ENCODE data around the gene KIF26B.

DNA sequence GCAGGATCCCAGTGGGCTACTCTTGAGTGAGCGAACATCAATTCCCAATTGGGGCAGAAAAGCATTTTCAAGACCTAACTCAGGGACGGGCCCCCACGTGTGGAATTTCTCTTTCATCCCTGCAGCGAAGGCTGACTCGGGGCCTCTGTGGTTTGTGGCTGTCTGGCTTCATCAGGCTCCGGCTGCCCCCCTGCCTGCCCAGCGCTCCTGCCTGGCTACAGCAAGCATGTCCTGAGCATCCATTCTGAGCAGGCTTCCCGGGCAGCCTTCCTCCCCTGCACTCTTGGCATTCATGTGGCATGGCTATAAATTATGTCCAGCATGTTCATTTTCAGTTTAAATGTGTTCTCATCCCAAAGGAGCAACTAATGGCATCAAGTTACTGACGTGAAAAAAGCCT, 588.1 kb downstream of the KIF26B start:
- TF ChIP-seq, protein P1, sequence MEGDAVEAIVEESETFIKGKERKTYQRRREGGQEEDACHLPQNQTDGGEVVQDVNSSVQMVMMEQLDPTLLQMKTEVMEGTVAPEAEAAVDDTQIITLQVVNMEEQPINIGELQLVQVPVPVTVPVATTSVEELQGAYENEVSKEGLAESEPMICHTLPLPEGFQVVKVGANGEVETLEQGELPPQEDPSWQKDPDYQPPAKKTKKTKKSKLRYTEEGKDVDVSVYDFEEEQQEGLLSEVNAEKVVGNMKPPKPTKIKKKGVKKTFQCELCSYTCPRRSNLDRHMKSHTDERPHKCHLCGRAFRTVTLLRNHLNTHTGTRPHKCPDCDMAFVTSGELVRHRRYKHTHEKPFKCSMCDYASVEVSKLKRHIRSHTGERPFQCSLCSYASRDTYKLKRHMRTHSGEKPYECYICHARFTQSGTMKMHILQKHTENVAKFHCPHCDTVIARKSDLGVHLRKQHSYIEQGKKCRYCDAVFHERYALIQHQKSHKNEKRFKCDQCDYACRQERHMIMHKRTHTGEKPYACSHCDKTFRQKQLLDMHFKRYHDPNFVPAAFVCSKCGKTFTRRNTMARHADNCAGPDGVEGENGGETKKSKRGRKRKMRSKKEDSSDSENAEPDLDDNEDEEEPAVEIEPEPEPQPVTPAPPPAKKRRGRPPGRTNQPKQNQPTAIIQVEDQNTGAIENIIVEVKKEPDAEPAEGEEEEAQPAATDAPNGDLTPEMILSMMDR (IDR thresholded peaks at IDR 0.05; ENCODE audit: low read length) = no peak
- no peak for TF ChIP-seq EZH2 (IDR thresholded peaks at IDR 0.05; ENCODE audit: borderline replicate concordance, low read length)
